Neuronal stem cell (in vitro differentiated cells): ENCODE measurements around the gene ARPC4.

Source experiments
- DNase-seq: peaks from one replicate; pipeline ENCODE4 v3.0.0-alpha.2; 2013; ENCODE audit warnings: low spot score
- H2AFZ ChIP-seq: one replicate; pipeline ENCODE4 v1.6.1; 2013; ENCODE audit warnings: mild to moderate bottlenecking, low read length, inconsistent platforms
- H2AK5ac ChIP-seq: 2 replicates; pipeline ENCODE4 v1.6.1; 2013; ENCODE audit warnings: low read depth, mild to moderate bottlenecking, inconsistent platforms, low read length, moderate library complexity, mixed read lengths
- H2BK120ac ChIP-seq: 2 replicates; pipeline ENCODE4 v1.6.1; 2013; ENCODE audit warnings: low read depth, mild to moderate bottlenecking, inconsistent platforms, low read length, moderate library complexity, mixed read lengths
- H2BK12ac ChIP-seq: one replicate; pipeline ENCODE4 v1.6.1; 2013; ENCODE audit warnings: low read length, inconsistent platforms
- H2BK15ac ChIP-seq: 2 replicates; pipeline ENCODE4 v1.6.1; 2013; ENCODE audit warnings: mild to moderate bottlenecking, low read length, inconsistent platforms, mixed read lengths
- H2BK5ac ChIP-seq: one replicate; pipeline ENCODE4 v1.6.1; 2013; ENCODE audit warnings: inconsistent platforms, mild to moderate bottlenecking, low read length, moderate library complexity
- H3K14ac ChIP-seq: one replicate; pipeline ENCODE4 v1.6.1; 2013; ENCODE audit warnings: low read length, inconsistent platforms
- H3K18ac ChIP-seq: 2 replicates; pipeline ENCODE4 v1.6.1; 2013; ENCODE audit warnings: low read length, inconsistent platforms
- H3K23ac ChIP-seq: 2 replicates; pipeline ENCODE4 v1.6.1; 2013; ENCODE audit warnings: low read depth, mild to moderate bottlenecking, mixed read lengths, low read length, inconsistent platforms; ENCODE audit not compliant: poor library complexity
- H3K27ac ChIP-seq: replicated peaks from 3 replicates; pipeline ENCODE4 v1.5.1; 2013; ENCODE audit warnings: low read length, inconsistent platforms
- H3K27me3 ChIP-seq, 3 experiments: 2 replicates each; pipeline ENCODE4 v1.6.1; 2013; ENCODE audit warnings: low read length in 3 of 3, mild to moderate bottlenecking in 2 of 3, inconsistent platforms in 1 of 3, low read depth in 1 of 3, mixed read lengths in 1 of 3, moderate library complexity in 1 of 3; ENCODE audit not compliant: control insufficient read depth in 3 of 3, insufficient read depth in 3 of 3
- H3K36me3 ChIP-seq, 2 donors: replicated peaks in 1 of 2; 2 replicates each; pipeline ENCODE4 v1.6.1; 2013; ENCODE audit warnings: low read length in 2 of 2; ENCODE audit not compliant: control insufficient read depth in 2 of 2, insufficient read depth in 2 of 2
- H3K4ac ChIP-seq: 2 replicates; pipeline ENCODE4 v1.6.1; 2013; ENCODE audit warnings: inconsistent platforms, mild to moderate bottlenecking, low read length, moderate library complexity
- H3K4me1 ChIP-seq, 2 donors: 1 replicate in 1 of 2; 2 replicates in 1 of 2; pipeline ENCODE4 v1.6.1; 2013; ENCODE audit warnings: low read length in 2 of 2, low read depth in 1 of 2; ENCODE audit not compliant: control insufficient read depth in 2 of 2, insufficient read depth in 1 of 2
- H3K4me2 ChIP-seq: one replicate; pipeline ENCODE4 v1.6.1; 2013; ENCODE audit warnings: mild to moderate bottlenecking, low read length, inconsistent platforms; ENCODE audit not compliant: insufficient read depth, poor library complexity, severe bottlenecking
- H3K4me3 ChIP-seq, 2 donors: 2 replicates each; pipeline ENCODE4 v1.5.1; 2013; ENCODE audit warnings: low read length in 2 of 2, mild to moderate bottlenecking in 2 of 2, inconsistent platforms in 1 of 2, moderate library complexity in 1 of 2
- H3K79me1 ChIP-seq: one replicate; pipeline ENCODE4 v1.6.1; 2013; ENCODE audit warnings: low read depth, mild to moderate bottlenecking, inconsistent platforms, low read length, moderate library complexity
- H3K9ac ChIP-seq: one replicate; pipeline ENCODE4 v1.6.1; 2013; ENCODE audit warnings: mild to moderate bottlenecking, low read depth, low read length, inconsistent platforms; ENCODE audit not compliant: poor library complexity
- H3K9me3 ChIP-seq, 2 donors: replicated peaks in 1 of 2; 2 replicates each; pipeline versions ENCODE3 to v1.6.1; 2013; ENCODE audit warnings: low read length in 2 of 2, mild to moderate bottlenecking in 2 of 2, inconsistent platforms in 1 of 2, low read depth in 1 of 2, mixed read lengths in 1 of 2, moderate library complexity in 1 of 2; ENCODE audit not compliant: control insufficient read depth in 2 of 2, insufficient read depth in 1 of 2
- H4K8ac ChIP-seq: one replicate; pipeline ENCODE4 v1.6.1; 2013; ENCODE audit warnings: low read depth, mild to moderate bottlenecking, inconsistent platforms, low read length, moderate library complexity
- H4K91ac ChIP-seq: one replicate; pipeline ENCODE4 v1.6.1; 2013; ENCODE audit warnings: low read length, low read depth, mild to moderate bottlenecking, inconsistent platforms; ENCODE audit not compliant: poor library complexity
- WGBS, 2 donors: extraction: QIAGEN DNeasy Blood & Tissue Kit; methylation state at CpG; one replicate each; pipeline ENCODE4 v1.1.7; 2013; ENCODE audit warnings: missing lambda C conversion rate in 2 of 2, mixed read lengths in 1 of 2; ENCODE audit not compliant: insufficient read length in 2 of 2, insufficient replicate concordance in 1 of 2; ENCODE audit errors: extremely low coverage in 2 of 2; 5-methylcytosine and 5-hydroxymethylcytosine counted together

ARPC4 gene

DNA sequence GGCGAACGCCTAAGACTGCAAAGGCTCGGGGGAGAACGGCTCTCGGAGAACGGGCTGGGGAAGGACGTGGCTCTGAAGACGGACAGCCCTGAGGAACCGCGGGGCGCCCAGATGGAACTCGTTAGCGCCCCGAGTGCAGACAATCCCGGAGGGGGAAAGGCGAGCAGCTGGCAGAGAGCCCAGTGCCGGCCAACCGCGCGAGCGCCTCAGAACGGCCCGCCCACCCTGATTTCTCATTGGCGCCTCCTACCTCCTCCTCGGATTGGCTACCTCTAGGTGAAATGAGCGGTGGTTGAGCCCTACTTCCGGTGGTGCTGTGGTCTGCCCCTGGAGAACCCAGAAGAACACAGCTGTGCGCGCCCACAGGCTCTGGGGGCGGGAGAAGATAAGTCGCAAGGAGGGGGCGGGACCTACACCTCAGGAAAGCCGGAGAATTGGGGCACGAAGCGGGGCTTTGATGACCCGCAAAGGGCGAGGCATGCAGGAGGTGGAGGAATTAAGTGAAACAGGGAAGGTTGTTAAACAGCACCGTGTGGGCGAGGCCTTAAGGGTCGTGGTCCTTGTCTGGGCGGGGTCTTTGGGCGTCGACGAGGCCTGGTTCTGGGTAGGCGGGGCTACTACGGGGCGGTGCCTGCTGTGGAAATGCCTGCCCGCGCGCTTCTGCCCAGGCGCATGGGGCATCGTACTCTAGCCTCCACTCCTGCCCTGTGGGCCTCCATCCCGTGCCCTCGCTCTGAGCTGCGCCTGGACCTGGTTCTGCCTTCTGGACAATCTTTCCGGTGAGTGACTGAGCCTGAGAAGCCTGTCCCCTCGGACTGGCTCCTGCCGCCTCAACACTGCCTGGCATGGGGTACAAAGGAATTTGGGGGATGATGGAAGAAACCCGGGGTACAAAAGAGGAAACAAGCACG is 43.0 kb upstream of the ARPC4 start, which contains the start of gene OGG1:
OGG1 (plus strand) TSS at position 308 of the 911 bp plus-strand sequence; CDS start at position 643, 335 bp downstream.
- peak within 1 kb of the TSS; percentile 96 for H3K27ac ChIP-seq
- peak within 1 kb of the TSS; percentile 99 for H3K18ac ChIP-seq
- peak within 1 kb of the TSS; percentile 94 for H3K9ac ChIP-seq
- H3K9me3 ChIP-seq = peaks cover 0 to 2% of the 10 kb centered on the region in 2 donors
- no peak within 1 kb of the TSS for H2BK12ac ChIP-seq
- no peak within 1 kb of the TSS for H3K4ac ChIP-seq
- no peak within 1 kb of the TSS for H2BK120ac ChIP-seq
- H2AK5ac ChIP-seq = no peak within 1 kb of the TSS
- H3K4me1 ChIP-seq = peaks cover 4 to 8% of the 10 kb centered on the region in 2 donors
- peak within 1 kb of the TSS; percentile 55 to 88 for H3K4me3 ChIP-seq
- H4K8ac ChIP-seq = no peak within 1 kb of the TSS
- peak within 1 kb of the TSS; percentile 59 for H3K23ac ChIP-seq
- peak; percentile 96 for DNase-seq
- H3K14ac ChIP-seq = no peak within 1 kb of the TSS
- peak within 1 kb of the TSS; percentile 90 for H3K4me2 ChIP-seq
- H3K27me3 ChIP-seq = no peaks in the 10 kb centered on the region
- H2BK15ac ChIP-seq = no peak within 1 kb of the TSS
- H3K79me1 ChIP-seq = peaks cover 8% of the 10 kb centered on the region
- H4K91ac ChIP-seq = no peak within 1 kb of the TSS
- peak within 1 kb of the TSS; percentile 93 for H2AFZ ChIP-seq
- H3K36me3 ChIP-seq = peaks cover 50 to 79% of the 10 kb centered on the region in 2 donors
- peak within 1 kb of the TSS; percentile 97 for H2BK5ac ChIP-seq
- no CpG with 5 or more reads among the region's 60 CpGs for WGBS, 2 donors

GRCh38 chr3:9750556-9751411 is 42.1 kb upstream of the ARPC4 start:
- no CpG with 5 or more reads among the region's 17 CpGs for WGBS, 2 donors
- Histone ChIP-seq H2BK12ac (no peak overlapping the region), H3K36me3 (peaks cover 42 to 79% of the 10 kb centered on the region in 2 donors), H3K9me3 (peaks cover 0 to 2% of the 10 kb centered on the region in 2 donors), H3K14ac (no peak overlapping the region), H2BK15ac (no peak overlapping the region), H2BK120ac (no peak overlapping the region), H3K23ac (peak overlapping the region; percentile 6), H3K4ac (no peak overlapping the region), H2AFZ (peak overlapping the region; percentile 93), H3K27me3 (no peaks in the 10 kb centered on the region), H3K4me2 (peak overlapping the region; percentile 90), H3K79me1 (peaks cover 8% of the 10 kb centered on the region), H3K18ac (no peak overlapping the region), H2BK5ac (no peak overlapping the region), H3K4me1 (peaks cover 4 to 8% of the 10 kb centered on the region in 2 donors), H2AK5ac (no peak overlapping the region), H4K8ac (no peak overlapping the region), H3K4me3 (peak overlapping the region; percentile 55 to 88), H3K9ac (no peak overlapping the region), H3K27ac (no peak overlapping the region), H4K91ac (no peak overlapping the region)
- no peak for DNase-seq

DNA sequence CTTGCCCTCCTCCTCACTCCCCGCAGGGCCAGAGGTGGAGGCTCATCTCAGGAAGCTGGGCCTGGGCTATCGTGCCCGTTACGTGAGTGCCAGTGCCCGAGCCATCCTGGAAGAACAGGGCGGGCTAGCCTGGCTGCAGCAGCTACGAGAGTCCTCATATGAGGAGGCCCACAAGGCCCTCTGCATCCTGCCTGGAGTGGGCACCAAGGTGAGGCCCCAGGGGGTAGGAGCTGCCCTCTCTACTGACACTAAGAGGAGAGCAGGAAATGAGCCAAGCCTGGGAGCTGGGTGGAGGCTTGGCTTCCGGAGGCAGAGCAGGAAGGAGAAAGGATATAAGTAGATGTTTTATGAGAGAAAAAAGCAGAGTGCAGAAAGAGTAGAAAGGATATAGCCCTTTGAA is 38.2 kb upstream of the ARPC4 start:
- no peaks in the 10 kb centered on the region for H3K27me3 ChIP-seq
- no peak overlapping the region for H3K27ac ChIP-seq
- no peak overlapping the region for H4K91ac ChIP-seq
- H2AFZ ChIP-seq = no peak overlapping the region
- no peak overlapping the region for H3K9ac ChIP-seq
- DNase-seq = no peak
- H3K9me3 ChIP-seq = no peaks in the 10 kb centered on the region
- no peak overlapping the region for H3K18ac ChIP-seq
- no peak overlapping the region for H3K14ac ChIP-seq
- no peak overlapping the region for H2BK15ac ChIP-seq
- peaks cover 4 to 6% of the 10 kb centered on the region in 2 donors for H3K4me1 ChIP-seq
- H2BK5ac ChIP-seq = no peak overlapping the region
- no peak overlapping the region for H3K23ac ChIP-seq
- H3K79me1 ChIP-seq = peaks cover 13% of the 10 kb centered on the region
- H3K4ac ChIP-seq = no peak overlapping the region
- H3K36me3 ChIP-seq = peaks cover 45 to 85% of the 10 kb centered on the region in 2 donors
- no peak overlapping the region for H3K4me3 ChIP-seq
- H2AK5ac ChIP-seq = no peak overlapping the region
- no peak overlapping the region for H3K4me2 ChIP-seq
- H2BK120ac ChIP-seq = no peak overlapping the region
- no CpG with 5 or more reads among the region's 8 CpGs for WGBS, 2 donors
- H4K8ac ChIP-seq = peak overlapping the region; percentile 9
- no peak overlapping the region for H2BK12ac ChIP-seq
